ENCODE measurements around the gene PTPRK.

- no peak for TF ChIP-seq ARHGAP35 (CRISPR knock-in tag; IDR thresholded peaks at IDR 0.05; ENCODE audit: borderline replicate concordance)
- TF ChIP-seq ZNF704 (CRISPR knock-in tag; IDR thresholded peaks at IDR 0.05; ENCODE audit: borderline replicate concordance): no peak
- TF ChIP-seq NBN (conservative IDR thresholded peaks at IDR 0.05): no peak
- TF ChIP-seq RNF219 (CRISPR knock-in tag; IDR thresholded peaks at IDR 0.05): no peak
- no peak for TF ChIP-seq ZNF263 (CRISPR knock-in tag; IDR thresholded peaks at IDR 0.05)
- TF ChIP-seq, protein P1, sequence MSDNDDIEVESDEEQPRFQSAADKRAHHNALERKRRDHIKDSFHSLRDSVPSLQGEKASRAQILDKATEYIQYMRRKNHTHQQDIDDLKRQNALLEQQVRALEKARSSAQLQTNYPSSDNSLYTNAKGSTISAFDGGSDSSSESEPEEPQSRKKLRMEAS (IDR thresholded peaks at IDR 0.05): no peak
- TF ChIP-seq CTCF (CRISPR knock-in tag; IDR thresholded peaks at IDR 0.05): no peak
- no peak for TF ChIP-seq ZNF431 (CRISPR knock-in tag; IDR thresholded peaks at IDR 0.05; ENCODE audit: borderline replicate concordance, low read depth)
- no peak for TF ChIP-seq NFATC3 (CRISPR knock-in tag; IDR thresholded peaks at IDR 0.05)
- TF ChIP-seq HCFC1 (IDR thresholded peaks at IDR 0.05; ENCODE audit: low read depth, low read length): no peak
Observed at GRCh38 chr6:128071212-128071611, 449.2 kb downstream of the PTPRK start.

Data from HepG2 (cell line).